Activated CD4-positive, alpha-beta T cell treated with anti-CD3 and anti-CD28 coated beads, Interleukin-2, amount 50 U/mL, for 48 hours (primary cell): ENCODE results near the gene USP47.

ENCODE experiments used
- DNase-seq, 2 experiments: peaks; one replicate each; pipeline ENCODE4 v3.0.0-alpha.2; 2020

USP47 gene

DNA sequence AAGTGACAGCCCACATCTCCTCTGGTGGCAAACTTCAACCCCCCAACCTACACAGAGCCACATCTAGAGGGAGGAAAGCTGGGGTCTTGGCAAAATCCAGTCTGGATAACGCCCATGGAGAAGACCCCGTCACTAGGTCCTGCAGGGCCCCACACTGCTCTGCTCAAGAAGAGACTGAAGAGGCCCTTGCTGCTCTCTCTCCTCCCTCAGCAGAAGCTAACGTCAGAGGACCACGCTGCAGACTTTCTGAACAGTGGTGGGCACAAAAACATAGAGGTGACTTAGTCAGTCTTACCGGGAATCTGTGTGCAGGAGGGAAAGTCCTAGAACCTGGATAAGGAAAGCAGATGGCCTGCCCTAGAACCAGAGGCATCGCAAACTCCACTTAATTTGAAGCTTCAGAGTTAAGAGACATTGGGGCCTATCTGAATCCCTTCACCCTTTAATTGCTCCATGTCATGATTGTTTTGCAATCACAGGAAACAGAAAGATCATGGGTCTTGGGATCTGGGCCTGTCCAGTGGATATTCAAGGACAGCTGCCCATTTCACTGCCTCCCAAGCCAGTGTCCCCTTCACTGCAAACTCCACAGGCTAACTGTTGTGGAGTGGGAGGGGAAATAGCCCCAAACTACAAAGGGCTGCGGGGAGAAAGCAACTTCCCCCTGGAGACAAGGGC is 164.9 kb downstream of the USP47 start:
- no peak for DNase-seq

DNA sequence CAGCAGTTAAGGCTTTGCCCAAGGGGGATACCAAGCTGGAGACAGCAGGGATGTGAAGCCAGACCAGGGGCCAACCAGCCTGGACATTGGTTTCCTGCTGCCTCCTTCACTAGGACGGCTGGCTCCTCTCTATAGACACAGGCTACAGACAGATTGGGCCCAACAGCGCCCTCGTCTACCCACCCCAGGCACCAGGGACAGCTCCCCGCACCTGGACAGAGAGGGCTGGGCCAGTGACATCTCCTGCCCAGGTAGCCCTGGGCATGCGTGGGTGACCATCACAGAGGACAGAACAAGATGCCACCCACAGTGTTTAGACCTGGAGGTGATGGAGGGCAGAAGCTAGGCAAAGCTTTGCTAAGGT is 165.4 kb downstream of the USP47 start:
- DNase-seq, result no peak

DNA sequence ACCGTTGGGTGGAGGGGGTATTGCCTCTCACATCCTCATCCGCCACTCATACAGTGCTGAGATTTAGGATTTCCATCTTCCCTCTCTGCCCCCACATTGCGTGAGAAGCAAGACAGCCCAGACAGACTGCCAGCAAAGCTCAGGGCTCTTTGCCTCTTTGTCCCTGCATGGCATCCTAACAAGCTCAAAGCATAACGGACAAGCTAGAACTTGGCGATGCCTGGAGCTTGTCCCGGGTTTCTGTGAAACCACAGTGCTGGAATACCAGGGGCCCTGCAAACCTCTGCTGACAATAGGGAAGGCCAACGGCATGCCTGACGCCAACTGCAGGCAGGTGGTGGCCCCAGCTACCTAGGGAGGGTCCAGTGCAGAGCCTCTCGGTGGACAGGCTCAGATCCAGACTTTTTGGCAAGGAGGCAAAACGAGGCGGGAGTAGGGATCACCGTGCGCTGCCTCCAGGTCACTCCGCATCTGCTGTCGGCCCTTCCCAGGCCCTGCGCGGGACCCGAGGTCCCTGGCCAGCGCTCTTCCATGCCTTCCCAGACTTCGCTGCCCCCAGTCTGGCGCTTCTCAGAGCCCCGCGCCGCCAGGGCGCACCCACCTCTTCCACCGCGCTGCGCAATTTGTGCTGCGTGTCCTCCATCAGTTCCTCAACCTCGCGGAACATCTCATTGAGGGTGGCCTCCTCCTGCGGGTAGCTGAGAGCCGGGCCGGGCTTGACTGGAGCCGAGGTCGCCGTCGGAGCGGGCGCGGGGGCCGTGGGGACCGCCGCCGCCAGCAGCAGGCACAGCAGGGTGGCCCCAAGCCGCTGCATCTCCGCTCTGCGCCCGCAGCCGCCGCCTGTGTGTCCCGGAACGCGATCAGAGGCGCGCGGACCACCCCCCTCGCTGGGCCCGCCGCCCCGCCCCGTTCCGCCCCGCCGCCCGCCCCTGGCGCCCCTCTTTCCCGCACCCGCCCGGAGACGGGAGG is 166.3 kb downstream of the USP47 start, which contains the start of gene DKK3:
Gene DKK3, minus strand, starts transcription at position 858 of the 969 bp plus-strand sequence. Its CDS starts 44 bp downstream, at position 814.
- no peak for DNase-seq
